ENCODE measurements around the gene TRPC6. TPM values are rescaled to one million over a fixed set of nuclear protein-coding genes. Genes with fewer than 3 reads are reported as not detected.

TRPC6 gene
- total and polyA plus RNA-seq, 7 donors = 0.23 to 14.3 (median 3.6) TPM

- no peaks in the 10 kb centered on the region for H3K36me3 ChIP-seq
- DNase-seq = no peak
- TF ChIP-seq EP300 (IDR thresholded peaks at IDR 0.05) (no peak), CTCF (IDR thresholded peaks at IDR 0.05) (no peak), POLR2AphosphoS5 (IDR thresholded peaks at IDR 0.05) (no peak), POLR2A (IDR thresholded peaks at IDR 0.05) (no peak)
- no peaks in the 10 kb centered on the region for H3K4me1 ChIP-seq
- intact Hi-C loops (cut with DNase I) = no loop called here
- H3K27me3 ChIP-seq = no peaks in the 10 kb centered on the region
- no peak overlapping the region for H3K4me3 ChIP-seq
- H3K27ac ChIP-seq = no peak overlapping the region
- 30 to 71% methylated on average over 1 of the region's 1 CpG for WGBS, 2 donors
- peaks cover 0 to 1% (median 0%) of the 10 kb centered on the region in 4 donors for H3K9me3 ChIP-seq
Observed at GRCh38 chr11:101511065-101511464, 72.7 kb downstream of the TRPC6 start.

- DNase-seq = no peak
- H3K4me1 ChIP-seq = no peaks in the 10 kb centered on the region
- no peak for TF ChIP-seq CTCF (IDR thresholded peaks at IDR 0.05)
- H3K9me3 ChIP-seq = peaks cover 0 to 1% (median 0%) of the 10 kb centered on the region in 4 donors
- H3K27me3 ChIP-seq = no peaks in the 10 kb centered on the region
- no peak overlapping the region for H3K4me3 ChIP-seq
- no peak overlapping the region for H3K27ac ChIP-seq
- 65 to 91% methylated on average over 1 of the region's 1 CpG for WGBS, 2 donors
- intact Hi-C loops (cut with DNase I) = no loop called here
- no peaks in the 10 kb centered on the region for H3K36me3 ChIP-seq
Observed at GRCh38 chr11:101510591-101510990, 73.2 kb downstream of the TRPC6 start.

DNA sequence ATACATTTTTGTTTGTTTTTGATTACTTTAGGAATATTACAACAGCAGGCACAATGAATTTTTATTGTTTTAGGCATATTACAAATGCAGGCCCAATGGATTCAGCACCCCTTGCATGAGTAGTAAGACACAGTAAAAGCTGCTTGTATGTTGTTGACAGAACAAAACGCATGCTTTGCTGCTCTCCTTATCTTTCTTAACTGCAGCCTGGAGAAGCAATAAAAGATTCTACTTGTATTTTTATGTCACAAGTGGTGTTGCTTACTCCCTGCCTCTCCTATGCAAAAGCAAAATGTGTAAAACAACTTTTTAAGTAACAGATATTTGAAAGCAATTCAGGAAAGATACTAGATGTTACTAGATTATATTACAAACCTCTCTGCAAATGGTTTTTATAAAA lies 73.9 kb downstream of the TRPC6 start:
- Histone ChIP-seq H3K36me3 (no peaks in the 10 kb centered on the region), H3K27ac (no peak overlapping the region), H3K27me3 (no peaks in the 10 kb centered on the region), H3K9me3 (peaks cover 0 to 1% (median 0%) of the 10 kb centered on the region in 4 donors), H3K4me3 (no peak overlapping the region), H3K4me1 (no peaks in the 10 kb centered on the region)
- intact Hi-C loops (cut with DNase I) = no loop called here
- 0 to 8% methylated on average over 1 of the region's 1 CpG for WGBS, 2 donors
- no peak for DNase-seq
- no peak for TF ChIP-seq POLR2AphosphoS5 (IDR thresholded peaks at IDR 0.05)
- TF ChIP-seq EP300 (IDR thresholded peaks at IDR 0.05) = no peak
- TF ChIP-seq CTCF (IDR thresholded peaks at IDR 0.05) = no peak

DNA sequence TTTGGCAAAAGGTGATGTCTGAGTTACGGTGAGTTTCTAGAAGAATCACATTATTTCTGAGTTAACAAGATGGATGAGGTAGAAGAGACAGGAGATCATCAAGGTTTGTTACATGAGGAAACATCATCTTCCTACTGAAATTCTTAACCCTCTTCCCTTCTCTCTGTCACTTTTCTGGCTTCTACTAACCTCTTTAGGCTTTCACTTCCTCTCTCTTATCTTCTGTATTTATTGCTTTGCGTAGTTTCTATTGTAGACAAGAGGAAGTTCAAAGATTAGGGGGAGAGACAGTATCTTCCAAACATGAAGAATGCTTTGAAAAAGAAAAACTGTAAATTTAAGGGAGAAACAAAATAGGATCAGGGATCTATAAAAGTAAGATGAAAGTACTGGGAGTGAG lies 75.4 kb downstream of the TRPC6 start:
- WGBS, 2 donors = 26 to 39% methylated on average over 2 of the region's 2 CpGs
- TF ChIP-seq POLR2AphosphoS5 (IDR thresholded peaks at IDR 0.05) (no peak), POLR2A (IDR thresholded peaks at IDR 0.05) (no peak), CTCF (IDR thresholded peaks at IDR 0.05) (no peak), EP300 (IDR thresholded peaks at IDR 0.05) (no peak)
- H3K4me3 ChIP-seq = no peak overlapping the region

GRCh38 chr11:101498891-101499290 lies 84.9 kb downstream of the TRPC6 start:
- WGBS, 2 donors = 83 to 87% methylated on average over 1 of the region's 1 CpG
- no peak for DNase-seq
- TF ChIP-seq POLR2A (IDR thresholded peaks at IDR 0.05) = no peak
- no peak for TF ChIP-seq EP300 (IDR thresholded peaks at IDR 0.05)
- TF ChIP-seq CTCF (IDR thresholded peaks at IDR 0.05) = no peak
- no peak for TF ChIP-seq POLR2AphosphoS5 (IDR thresholded peaks at IDR 0.05)
- H3K27me3 ChIP-seq = no peaks in the 10 kb centered on the region
- no peak overlapping the region for H3K4me3 ChIP-seq
- H3K9me3 ChIP-seq = no peaks in the 10 kb centered on the region
- H3K36me3 ChIP-seq = no peaks in the 10 kb centered on the region
- intact Hi-C loops (cut with DNase I) = no loop called here
- H3K27ac ChIP-seq = no peak overlapping the region
- peaks cover 0 to 11% (median 4%) of the 10 kb centered on the region in 4 donors for H3K4me1 ChIP-seq

More for the DNA sequence above, 75.4 kb downstream of the TRPC6 start:
- Histone ChIP-seq H3K9me3 (peaks cover 0 to 1% (median 0%) of the 10 kb centered on the region in 4 donors), H3K27ac (no peak overlapping the region), H3K4me1 (no peaks in the 10 kb centered on the region), H3K36me3 (no peaks in the 10 kb centered on the region), H3K27me3 (no peaks in the 10 kb centered on the region)
- intact Hi-C loops (cut with DNase I) = no loop called here
- DNase-seq = no peak
